Measurements from ENCODE around the gene MTX2.

Gene MTX2

GRCh38 chr2:176317623-176318065 lies 48.4 kb downstream of the MTX2 start:
- no peak for TF ChIP-seq GATA2 (IDR thresholded peaks at IDR 0.05; ENCODE audit: low read depth, low read length)

DNA sequence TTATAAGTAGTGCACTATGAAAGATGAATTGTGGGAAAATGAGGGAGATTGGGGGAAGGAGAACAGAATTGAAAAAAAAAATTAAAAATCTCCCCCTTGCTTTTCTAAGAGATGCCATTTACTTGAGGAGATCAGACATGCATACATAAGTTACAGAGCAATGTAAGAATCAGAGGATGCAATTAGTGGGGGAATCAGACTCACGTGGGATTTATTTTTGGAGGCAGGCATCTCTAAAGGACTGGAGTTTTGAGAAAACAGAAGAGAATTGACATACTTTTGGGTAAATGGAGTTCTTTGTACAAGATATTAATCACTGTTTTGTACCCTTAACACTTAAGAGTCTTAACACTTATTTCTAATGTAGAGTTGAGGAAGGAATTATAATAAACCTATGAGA lies 52.7 kb downstream of the MTX2 start:
- TF ChIP-seq GATA2 (IDR thresholded peaks at IDR 0.05; ENCODE audit: low read depth, low read length) (no peak), GATA3 (IDR thresholded peaks at IDR 0.05; ENCODE audit: low read depth, low read length) (no peak)

GRCh38 chr2:176324862-176325261 lies 55.6 kb downstream of the MTX2 start:
- TF ChIP-seq GATA2 (IDR thresholded peaks at IDR 0.05; ENCODE audit: low read depth, low read length) (no peak), GATA3 (IDR thresholded peaks at IDR 0.05; ENCODE audit: low read depth, low read length) (no peak)

DNA sequence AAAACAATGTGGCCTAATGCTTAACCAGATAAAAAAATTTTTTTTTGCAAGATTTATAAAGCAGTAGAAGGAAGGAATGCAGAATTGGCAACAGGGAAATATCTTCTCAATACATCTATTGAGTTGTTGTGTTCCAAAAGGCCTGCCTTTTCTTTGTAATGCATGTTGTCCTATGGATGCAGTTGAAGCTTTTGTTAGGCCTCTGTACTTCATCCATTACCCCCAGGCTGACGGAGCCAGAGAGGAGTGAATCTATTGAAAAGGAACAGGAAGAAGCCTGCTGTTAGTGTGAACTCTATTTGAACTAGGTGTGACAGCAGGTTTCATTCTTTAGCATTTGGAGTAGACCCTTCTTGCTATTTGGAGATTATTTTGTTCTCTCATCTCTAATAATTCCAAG lies 56.5 kb downstream of the MTX2 start:
- TF ChIP-seq GATA3 (IDR thresholded peaks at IDR 0.05; ENCODE audit: low read depth, low read length) (no peak), GATA2 (IDR thresholded peaks at IDR 0.05; ENCODE audit: low read depth, low read length) (no peak)

- TF ChIP-seq GATA2 (IDR thresholded peaks at IDR 0.05; ENCODE audit: low read depth, low read length), result no peak
- no peak for TF ChIP-seq GATA3 (IDR thresholded peaks at IDR 0.05; ENCODE audit: low read depth, low read length)
Measured at GRCh38 chr2:176328149-176328548, 58.9 kb downstream of the MTX2 start.

GRCh38 chr2:176330612-176331011 lies 61.4 kb downstream of the MTX2 start:
- no peak for TF ChIP-seq GATA3 (IDR thresholded peaks at IDR 0.05; ENCODE audit: low read depth, low read length)

- no peak for TF ChIP-seq GATA2 (IDR thresholded peaks at IDR 0.05; ENCODE audit: low read depth, low read length)
- TF ChIP-seq GATA3 (IDR thresholded peaks at IDR 0.05; ENCODE audit: low read depth, low read length), result no peak
Measured at GRCh38 chr2:176331646-176332045, 62.4 kb downstream of the MTX2 start.

DNA sequence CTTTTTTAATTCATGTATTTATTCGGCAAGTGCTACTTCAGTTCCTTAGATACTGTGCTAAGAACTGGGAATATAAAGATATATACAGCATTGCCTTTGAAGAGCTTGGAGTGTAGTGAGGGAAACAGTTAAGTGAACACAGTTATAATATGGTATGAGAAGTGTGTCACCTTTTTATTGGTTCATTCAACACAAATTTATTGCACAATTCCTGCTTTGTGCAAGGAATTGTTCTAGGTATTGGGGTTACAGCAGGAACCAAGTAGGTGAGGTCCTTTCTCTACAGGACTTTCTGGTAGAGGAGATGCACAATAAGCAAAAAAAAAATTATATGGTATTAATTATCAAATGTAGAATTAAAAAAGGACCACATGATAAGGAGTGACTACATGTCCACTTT lies 65.5 kb downstream of the MTX2 start:
- no peak for TF ChIP-seq GATA2 (IDR thresholded peaks at IDR 0.05; ENCODE audit: low read depth, low read length)
- TF ChIP-seq GATA3 (IDR thresholded peaks at IDR 0.05; ENCODE audit: low read depth, low read length), result no peak

- TF ChIP-seq GATA2 (IDR thresholded peaks at IDR 0.05; ENCODE audit: low read depth, low read length), result no peak
- no peak for TF ChIP-seq GATA3 (IDR thresholded peaks at IDR 0.05; ENCODE audit: low read depth, low read length)
Measured at GRCh38 chr2:176338395-176338794, 69.2 kb downstream of the MTX2 start.

- no peak for TF ChIP-seq GATA3 (IDR thresholded peaks at IDR 0.05; ENCODE audit: low read depth, low read length)
- no peak for TF ChIP-seq GATA2 (IDR thresholded peaks at IDR 0.05; ENCODE audit: low read depth, low read length)
Measured at GRCh38 chr2:176339208-176339607, 70.0 kb downstream of the MTX2 start.

DNA sequence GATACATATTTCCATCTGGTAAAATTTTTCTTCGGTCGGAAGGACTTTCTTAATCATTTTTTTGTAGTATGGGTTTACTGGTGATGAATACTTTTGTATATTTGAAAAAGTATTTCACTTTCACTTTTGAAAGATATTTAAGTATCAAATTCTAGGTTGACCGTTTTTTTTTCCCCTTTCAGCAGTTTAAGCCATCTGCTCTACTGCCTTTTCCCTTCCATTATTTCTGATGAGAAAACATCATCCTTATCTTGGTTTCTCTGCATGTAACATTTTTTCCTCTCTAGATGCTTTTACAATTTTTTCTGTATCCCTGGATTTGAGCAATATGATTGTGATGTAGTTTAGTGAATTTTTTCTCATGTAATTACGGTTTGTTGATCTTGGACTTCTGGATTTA lies 87.0 kb downstream of the MTX2 start:
- TF ChIP-seq GATA2 (IDR thresholded peaks at IDR 0.05; ENCODE audit: low read depth, low read length), result no peak
- no peak for TF ChIP-seq GATA3 (IDR thresholded peaks at IDR 0.05; ENCODE audit: low read depth, low read length)

- no peak for TF ChIP-seq GATA3 (IDR thresholded peaks at IDR 0.05; ENCODE audit: low read depth, low read length)
Measured at GRCh38 chr2:176364273-176364977, 95.2 kb downstream of the MTX2 start.

GRCh38 chr2:176368349-176368748 lies 99.1 kb downstream of the MTX2 start:
- no peak for TF ChIP-seq GATA2 (IDR thresholded peaks at IDR 0.05; ENCODE audit: low read depth, low read length)
- no peak for TF ChIP-seq GATA3 (IDR thresholded peaks at IDR 0.05; ENCODE audit: low read depth, low read length)

DNA sequence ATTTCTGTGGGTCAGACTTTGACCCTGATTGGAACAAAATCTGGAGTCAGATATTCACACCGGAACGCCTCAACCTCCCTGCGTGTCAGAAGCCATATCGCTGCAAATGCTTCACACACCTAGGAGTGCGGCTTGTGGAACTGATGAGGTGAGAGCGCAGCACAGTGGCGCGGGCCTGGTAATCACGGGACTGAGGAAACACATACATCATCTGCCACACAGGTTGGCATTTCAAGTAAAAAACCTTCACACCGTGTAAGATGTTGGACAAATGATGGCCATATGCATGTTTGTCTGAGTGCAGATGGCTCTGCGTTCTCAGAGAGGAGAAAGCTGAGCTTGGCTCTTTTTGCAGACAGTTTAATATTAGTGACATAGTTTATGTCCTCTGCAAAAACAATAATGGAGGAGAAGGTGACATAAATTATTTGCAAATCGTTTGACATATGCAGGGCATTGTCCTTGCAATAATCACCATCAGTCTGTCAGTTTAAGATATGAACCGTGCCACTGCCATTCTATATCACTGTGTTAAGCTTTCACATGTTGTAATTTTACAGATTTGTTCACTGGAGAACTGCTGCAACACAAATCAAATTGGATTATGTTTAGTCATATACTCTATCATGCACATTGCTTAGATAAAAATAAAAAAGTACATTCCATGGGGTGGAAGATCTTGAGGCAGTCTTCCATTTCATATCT lies 101.4 kb downstream of the MTX2 start:
- TF ChIP-seq GATA2 (IDR thresholded peaks at IDR 0.05; ENCODE audit: low read depth, low read length) (no peak), GATA3 (IDR thresholded peaks at IDR 0.05; ENCODE audit: low read depth, low read length) (no peak)

DNA sequence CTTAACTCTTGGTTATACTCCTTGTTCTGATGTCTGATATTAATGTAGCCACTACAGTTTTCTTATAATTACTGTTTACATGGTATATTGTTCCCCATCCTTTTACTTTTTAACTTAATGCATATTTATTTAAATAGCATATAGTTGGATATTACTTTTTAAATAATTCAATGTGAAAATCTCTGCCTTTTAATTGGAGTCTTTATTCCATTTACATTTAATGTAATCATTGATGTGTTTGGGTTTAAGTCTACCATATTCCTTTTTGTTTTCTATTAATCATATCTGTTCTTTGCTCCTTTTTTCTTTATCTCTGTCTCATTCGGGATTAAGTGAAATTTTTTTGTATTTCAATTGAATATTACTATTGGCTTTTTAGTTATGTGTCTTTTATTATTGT lies 109.1 kb downstream of the MTX2 start:
- TF ChIP-seq GATA3 (IDR thresholded peaks at IDR 0.05; ENCODE audit: low read depth, low read length), result no peak
- TF ChIP-seq GATA2 (IDR thresholded peaks at IDR 0.05; ENCODE audit: low read depth, low read length), result no peak
